SK-N-SH (cell line): ENCODE measurements around the gene DLK2.

Experiments
- EP300 ChIP-seq, 2 experiments: IDR thresholded peaks; 2 replicates each; pipeline versions ENCODE4 v1.4.0 to v1.6.1; 2012; ENCODE audit warnings: borderline replicate concordance in 1 of 2, low read depth in 1 of 2, low read length in 1 of 2
- EZH2phosphoT487 ChIP-seq: fragments of 200-600 bp; sonication (generic); IDR thresholded peaks from 2 replicates; pipeline ENCODE4 v1.6.1; 2017; ENCODE audit warnings: low read depth, mixed run types, mild to moderate bottlenecking, antibody characterized with exemption, moderate library complexity, borderline replicate concordance
- JUND ChIP-seq: IDR thresholded peaks from 2 replicates; pipeline ENCODE4 v1.4.0; 2012
- YY1 ChIP-seq: IDR thresholded peaks from 2 replicates; pipeline ENCODE4 v1.4.0; 2012; ENCODE audit warnings: low read depth, mild to moderate bottlenecking
- TF ChIP-seq, protein P1 (sequence below): fragments of 200-600 bp; sonication (generic); IDR thresholded peaks from 2 replicates; pipeline ENCODE4 v1.6.1; 2017; ENCODE audit warnings: antibody characterized with exemption, mild to moderate bottlenecking, moderate library complexity

DNA sequence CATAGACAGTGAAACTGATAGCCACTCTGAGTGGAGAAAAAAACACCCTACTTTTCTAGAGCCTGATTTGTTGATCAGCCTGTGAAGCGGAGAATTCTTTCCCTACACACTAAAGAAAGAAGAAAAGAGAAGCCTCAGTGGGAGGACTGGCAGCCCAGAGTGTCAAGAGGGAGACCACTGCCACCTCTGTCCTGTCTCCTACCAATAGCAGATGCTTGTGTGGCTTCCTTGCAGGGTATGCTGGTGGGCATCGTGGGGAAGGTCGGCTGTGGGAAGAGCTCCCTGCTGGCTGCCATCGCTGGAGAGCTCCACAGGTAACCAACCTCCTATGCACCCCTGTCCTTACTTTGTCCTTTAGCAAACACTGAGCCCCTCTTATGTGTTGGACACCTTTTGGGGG, 17.6 kb downstream of the DLK2 start:
- no peak for TF ChIP-seq EZH2phosphoT487
- TF ChIP-seq YY1, result no peak
- no peak for TF ChIP-seq JUND
- TF ChIP-seq EP300 (IDR thresholded peaks at IDR 0.05; ENCODE audit: borderline replicate concordance in 1 of 2, low read depth in 1 of 2, low read length in 1 of 2), result no peak
- TF ChIP-seq, protein P1, sequence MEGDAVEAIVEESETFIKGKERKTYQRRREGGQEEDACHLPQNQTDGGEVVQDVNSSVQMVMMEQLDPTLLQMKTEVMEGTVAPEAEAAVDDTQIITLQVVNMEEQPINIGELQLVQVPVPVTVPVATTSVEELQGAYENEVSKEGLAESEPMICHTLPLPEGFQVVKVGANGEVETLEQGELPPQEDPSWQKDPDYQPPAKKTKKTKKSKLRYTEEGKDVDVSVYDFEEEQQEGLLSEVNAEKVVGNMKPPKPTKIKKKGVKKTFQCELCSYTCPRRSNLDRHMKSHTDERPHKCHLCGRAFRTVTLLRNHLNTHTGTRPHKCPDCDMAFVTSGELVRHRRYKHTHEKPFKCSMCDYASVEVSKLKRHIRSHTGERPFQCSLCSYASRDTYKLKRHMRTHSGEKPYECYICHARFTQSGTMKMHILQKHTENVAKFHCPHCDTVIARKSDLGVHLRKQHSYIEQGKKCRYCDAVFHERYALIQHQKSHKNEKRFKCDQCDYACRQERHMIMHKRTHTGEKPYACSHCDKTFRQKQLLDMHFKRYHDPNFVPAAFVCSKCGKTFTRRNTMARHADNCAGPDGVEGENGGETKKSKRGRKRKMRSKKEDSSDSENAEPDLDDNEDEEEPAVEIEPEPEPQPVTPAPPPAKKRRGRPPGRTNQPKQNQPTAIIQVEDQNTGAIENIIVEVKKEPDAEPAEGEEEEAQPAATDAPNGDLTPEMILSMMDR, result no peak
